ENCODE measurements around the gene CACNB2.

GRCh38 chr10:18133046-18133445, 7.2 kb upstream of the CACNB2 start:
- TF ChIP-seq CTCF (IDR thresholded peaks at IDR 0.05; ENCODE audit: low read depth, low read length, poor library complexity, severe bottlenecking) (no peak), EZH2phosphoT487 (IDR thresholded peaks at IDR 0.05; ENCODE audit: borderline replicate concordance, low read length) (no peak)

Measured in DOHH2 (cell line).